CD4-positive, alpha-beta memory T cell (primary cell): ENCODE results near the gene ST3GAL4. TPM values are rescaled to one million over a fixed set of nuclear protein-coding genes. Genes with fewer than 3 reads are reported as not detected.
A peak's percentile ranks its signal among the peaks of the same experiment; 100 is the strongest.

ENCODE experiments used
- CTCF ChIA-PET: fragments of 350-600 bp; sonication (Branson Sonifier 250); formaldehyde crosslinking; loops from one replicate; lab custom pipeline; 2021; ENCODE audit warnings: inconsistent platforms; ENCODE audit not compliant: partially characterized antibody; lab: Charles Lee
- POLR2A ChIA-PET: fragments of 350-600 bp; sonication (Branson Sonifier 250); formaldehyde crosslinking; loops from one replicate; lab custom pipeline; 2021; ENCODE audit not compliant: partially characterized antibody; lab: Charles Lee
- DNase-seq, 5 donors: peaks; one replicate each; pipeline versions ENCODE4 v3.0.0 to v3.0.0-alpha.2; 2020 to 2022; ENCODE audit warnings: mixed read lengths in 1 of 5
- H3K27ac ChIP-seq: one replicate; pipeline ENCODE4 v1.7.0; 2013; ENCODE audit warnings: low read depth, low read length
- H3K27me3 ChIP-seq: 2 replicates; pipeline ENCODE4 v1.7.0; 2013; ENCODE audit warnings: mild to moderate bottlenecking, low read length, moderate library complexity; ENCODE audit not compliant: insufficient read depth
- H3K36me3 ChIP-seq: 2 replicates; pipeline ENCODE4 v1.7.0; 2013; ENCODE audit warnings: mild to moderate bottlenecking, low read length, moderate library complexity; ENCODE audit not compliant: insufficient read depth
- H3K4me1 ChIP-seq: 2 replicates; pipeline ENCODE4 v1.7.0; 2013; ENCODE audit warnings: mild to moderate bottlenecking, low read length, moderate library complexity; ENCODE audit not compliant: insufficient read depth
- H3K4me3 ChIP-seq, 2 donors: one replicate each; pipeline ENCODE4 v1.7.0; 2013; ENCODE audit warnings: low read length in 2 of 2, mild to moderate bottlenecking in 1 of 2
- H3K9me3 ChIP-seq, 2 donors: one replicate each; pipeline ENCODE4 v1.7.0; 2013; ENCODE audit warnings: low read length in 2 of 2, control low read depth in 1 of 2; ENCODE audit not compliant: control insufficient read depth in 1 of 2
- H3K27ac Mint-ChIP-seq, 7 donors: one replicate each; pipeline ENCODE4 v1.8.0; 2020 to 2021; ENCODE audit warnings: mixed read lengths in 7 of 7, mild to moderate bottlenecking in 6 of 7, inconsistent platforms in 3 of 7, moderate library complexity in 3 of 7
- H3K27me3 Mint-ChIP-seq, 2 donors: one replicate each; pipeline ENCODE4 v1.8.0; 2020 to 2021; ENCODE audit warnings: mixed read lengths in 2 of 2
- H3K36me3 Mint-ChIP-seq, 2 donors: one replicate each; pipeline ENCODE4 v1.8.0; 2020 to 2021; ENCODE audit warnings: mixed read lengths in 2 of 2, inconsistent platforms in 1 of 2, mild to moderate bottlenecking in 1 of 2
- H3K4me1 Mint-ChIP-seq, 4 donors: one replicate each; pipeline ENCODE4 v1.8.0; 2020 to 2021; ENCODE audit warnings: mixed read lengths in 4 of 4, mild to moderate bottlenecking in 1 of 4
- H3K4me3 Mint-ChIP-seq, 8 donors: one replicate each; pipeline ENCODE4 v1.8.0; 2020 to 2021; ENCODE audit warnings: mixed read lengths in 8 of 8, mild to moderate bottlenecking in 7 of 8, moderate library complexity in 6 of 8, inconsistent platforms in 3 of 8
- H3K9me3 Mint-ChIP-seq, 8 donors: one replicate each; pipeline ENCODE4 v1.8.0; 2020 to 2021; ENCODE audit warnings: mixed read lengths in 8 of 8, mild to moderate bottlenecking in 5 of 8, inconsistent platforms in 3 of 8, moderate library complexity in 1 of 8
- intact Hi-C: fragments of 100-400 bp; cut with micrococcal nuclease; formaldehyde crosslinking; loops from one replicate; pipeline ENCODE4 v1.15.1; 2023
- polyA plus RNA-seq, 2 donors: library from polyadenylated mRNA; unstranded; fragments of 300-500 nt; fragmentation: Illumina TruSeq; gene quantifications; one replicate each; pipeline ENCODE4 v1.2.3, GENCODE V29; 2021
- total RNA-seq, 2 experiments: library from RNA; stranded (reverse); gene quantifications; one replicate each; pipeline ENCODE4 v1.2.3, GENCODE V29; 2021

ST3GAL4 gene
- total and polyA plus RNA-seq, 4 experiments from 2014 or later, result 2.6 to 5.9 (median 3.6) TPM

DNA sequence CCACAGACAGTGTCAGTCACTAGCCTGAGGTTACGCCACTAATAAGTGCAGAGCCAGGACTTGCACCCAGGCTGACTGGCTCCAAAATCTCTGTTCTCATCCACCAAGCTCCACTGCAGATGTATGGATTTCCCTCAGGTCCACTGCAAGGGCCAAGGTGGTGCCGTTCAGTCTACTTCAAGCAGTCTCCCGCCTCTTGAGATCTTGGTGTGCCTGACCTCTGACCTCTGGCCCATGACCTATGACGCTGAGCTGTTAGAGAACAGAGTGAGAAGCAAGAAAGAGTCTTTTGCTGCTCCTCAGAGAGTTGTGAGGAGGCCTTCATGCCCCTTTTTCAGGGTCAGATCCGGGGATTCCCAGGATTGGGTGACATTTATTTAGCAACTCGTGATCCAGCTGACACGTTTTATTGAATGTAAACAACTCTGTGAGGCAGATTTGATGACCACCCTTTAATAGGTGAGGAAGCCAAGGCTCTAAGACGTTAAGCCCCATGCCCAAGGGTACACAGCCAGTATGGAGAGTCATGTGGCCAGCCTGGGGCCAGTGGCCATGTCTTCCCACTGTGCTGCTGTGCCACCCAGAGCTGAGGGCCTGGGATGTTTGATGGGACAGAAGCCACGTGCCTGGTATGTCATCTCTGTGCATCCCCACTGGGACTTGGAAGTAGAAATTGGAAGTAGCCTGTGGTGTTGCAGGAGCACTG, 26.4 kb upstream of the ST3GAL4 start:
- Mint-ChIP-seq H3K4me1 (peaks cover 9 to 20% (median 16%) of the 10 kb centered on the region in 4 donors), H3K27ac (peak overlapping the region in 5 of 7 donors; percentile 17 to 90 (median 61)), H3K27me3 (no peaks in the 10 kb centered on the region), H3K4me3 (no peak overlapping the region), H3K36me3 (peaks cover 31 to 62% of the 10 kb centered on the region in 2 donors), H3K9me3 (no peaks in the 10 kb centered on the region)
- Histone ChIP-seq H3K27ac (no peak overlapping the region), H3K4me1 (no peaks in the 10 kb centered on the region), H3K9me3 (no peaks in the 10 kb centered on the region), H3K27me3 (no peaks in the 10 kb centered on the region), H3K4me3 (no peak overlapping the region), H3K36me3 (peaks cover 30% of the 10 kb centered on the region)
- intact Hi-C loops, result no loop called here
- no peak for DNase-seq
- POLR2A ChIA-PET, result no interaction called here
- CTCF ChIA-PET, result interaction anchor here (1.4 kb wide), 1 partner anchor 152 kb away, joined by 4 read pairs; no protein-coding TSS in a partner anchor

DNA sequence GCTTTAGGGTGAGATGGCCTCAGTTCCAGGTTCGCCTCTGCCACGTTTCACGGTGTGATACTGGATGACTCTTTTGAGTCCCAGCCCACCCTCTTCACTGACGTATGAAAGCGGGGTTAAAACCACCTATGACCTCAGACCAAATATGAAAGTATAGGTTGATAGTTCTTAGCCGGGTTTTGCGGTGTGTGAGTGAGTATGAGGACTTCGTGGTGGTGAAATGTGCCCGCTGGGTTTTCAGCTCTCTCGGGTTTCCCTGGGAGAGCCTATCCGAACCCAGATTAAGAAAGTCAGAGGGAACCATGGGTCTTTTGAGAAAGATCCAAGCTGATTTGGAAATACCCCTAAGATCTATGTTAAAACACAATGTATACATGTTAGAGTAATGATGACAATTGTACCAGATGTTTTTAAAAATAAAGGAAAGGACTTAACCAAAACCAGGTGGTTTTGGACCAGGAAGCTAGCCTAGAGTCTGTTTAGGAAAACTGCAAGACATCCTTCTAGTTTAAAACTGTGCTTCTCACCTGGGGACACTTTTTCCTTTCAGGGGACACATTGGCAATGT, 25.8 kb upstream of the ST3GAL4 start:
- H3K36me3 ChIP-seq, result peaks cover 30% of the 10 kb centered on the region
- CTCF ChIA-PET, result interaction anchor here (1.1 to 1.4 kb wide), 2 partner anchors 12 to 151 kb away, joined by 3 to 4 read pairs; no protein-coding TSS in a partner anchor
- POLR2A ChIA-PET, result no interaction called here
- peak in 1 of 5 donors; percentile 19 for DNase-seq
- no peaks in the 10 kb centered on the region for H3K27me3 ChIP-seq
- H3K4me1 ChIP-seq, result no peaks in the 10 kb centered on the region
- peaks cover 9 to 20% (median 16%) of the 10 kb centered on the region in 4 donors for H3K4me1 Mint-ChIP-seq
- no peaks in the 10 kb centered on the region for H3K9me3 Mint-ChIP-seq
- intact Hi-C loops, result no loop called here
- H3K36me3 Mint-ChIP-seq, result peaks cover 31 to 64% of the 10 kb centered on the region in 2 donors
- peak overlapping the region in 2 of 7 donors; percentile 61 to 90 for H3K27ac Mint-ChIP-seq
- no peaks in the 10 kb centered on the region for H3K27me3 Mint-ChIP-seq
- no peaks in the 10 kb centered on the region for H3K9me3 ChIP-seq
- H3K27ac ChIP-seq, result no peak overlapping the region
- H3K4me3 Mint-ChIP-seq, result no peak overlapping the region
- no peak overlapping the region for H3K4me3 ChIP-seq

DNA sequence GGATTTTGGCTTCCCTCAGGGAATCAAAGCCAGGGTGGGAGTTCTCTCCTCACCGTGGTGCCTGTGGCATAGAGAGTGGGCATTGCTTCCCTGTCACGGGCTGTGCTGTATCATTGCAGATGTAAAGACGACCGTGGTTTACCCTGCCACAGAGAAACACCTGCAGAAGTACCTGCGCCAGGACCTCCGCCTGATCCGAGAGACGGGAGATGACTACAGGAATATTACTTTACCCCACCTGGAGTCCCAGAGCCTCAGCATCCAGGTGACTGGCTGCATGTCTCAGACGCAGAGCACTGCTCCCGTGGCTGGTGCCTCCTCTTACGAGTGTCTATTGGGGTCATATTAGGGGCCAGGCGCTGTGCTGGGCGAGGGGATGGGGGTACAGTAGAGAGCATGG, 24.2 kb upstream of the ST3GAL4 start:
- no peaks in the 10 kb centered on the region for H3K4me1 ChIP-seq
- no peaks in the 10 kb centered on the region for H3K27me3 Mint-ChIP-seq

DNA sequence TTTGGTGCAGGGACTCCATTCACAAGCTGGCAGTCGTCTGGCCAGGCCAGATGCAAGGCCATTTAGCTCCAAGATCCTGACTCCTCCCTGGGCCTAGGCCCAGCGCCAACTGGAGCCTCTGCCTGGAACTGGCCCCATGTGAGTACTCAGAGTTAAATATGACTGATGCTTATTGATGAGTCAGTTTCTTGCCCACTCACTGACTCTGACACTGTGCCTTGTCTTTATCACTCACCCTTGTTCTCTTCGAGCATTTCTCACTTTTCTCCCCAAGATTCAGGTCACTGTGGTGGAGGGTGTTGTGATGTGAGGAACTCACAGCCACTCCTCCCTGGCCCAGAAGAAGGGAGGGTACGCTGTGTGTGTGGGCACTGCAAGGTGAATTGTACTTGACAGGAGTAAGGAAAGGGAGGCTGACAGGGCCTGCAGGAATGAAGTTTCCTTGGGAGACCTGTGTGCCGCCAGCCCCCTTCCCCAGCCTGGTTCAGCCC, 23.2 kb upstream of the ST3GAL4 start:
- no peak for DNase-seq
- Histone ChIP-seq H3K9me3 (no peaks in the 10 kb centered on the region), H3K4me3 (no peak overlapping the region), H3K36me3 (peaks cover 36% of the 10 kb centered on the region), H3K27me3 (no peaks in the 10 kb centered on the region), H3K27ac (no peak overlapping the region), H3K4me1 (no peaks in the 10 kb centered on the region)
- intact Hi-C loops, result no loop called here
- H3K9me3 Mint-ChIP-seq, result no peaks in the 10 kb centered on the region
- H3K36me3 Mint-ChIP-seq, result peaks cover 34 to 70% of the 10 kb centered on the region in 2 donors
- POLR2A ChIA-PET, result no interaction called here
- H3K4me3 Mint-ChIP-seq, result no peak overlapping the region
- no peaks in the 10 kb centered on the region for H3K27me3 Mint-ChIP-seq
- peak overlapping the region in 2 of 7 donors; percentile 36 to 59 for H3K27ac Mint-ChIP-seq
- peaks cover 5 to 17% (median 13%) of the 10 kb centered on the region in 4 donors for H3K4me1 Mint-ChIP-seq
- CTCF ChIA-PET, result interaction anchor here (1.3 kb wide), 1 partner anchor 148 kb away, joined by 3 read pairs; no protein-coding TSS in a partner anchor

More for the DNA sequence above, 24.2 kb upstream of the ST3GAL4 start:
- ChIA-PET POLR2A (no interaction called here), CTCF (interaction anchor here (1.3 kb wide), 1 partner anchor 149 kb away, joined by 3 read pairs; no protein-coding TSS in a partner anchor)
- no peak overlapping the region for H3K4me3 ChIP-seq
- peaks cover 5 to 20% (median 14%) of the 10 kb centered on the region in 4 donors for H3K4me1 Mint-ChIP-seq
- no peaks in the 10 kb centered on the region for H3K27me3 ChIP-seq
- peaks cover 36% of the 10 kb centered on the region for H3K36me3 ChIP-seq
- H3K9me3 Mint-ChIP-seq, result no peaks in the 10 kb centered on the region
- DNase-seq, result no peak
- no peaks in the 10 kb centered on the region for H3K9me3 ChIP-seq
- no peak overlapping the region for H3K27ac Mint-ChIP-seq
- no peak overlapping the region for H3K27ac ChIP-seq
- intact Hi-C loops, result no loop called here
- H3K4me3 Mint-ChIP-seq, result no peak overlapping the region
- peaks cover 33 to 70% of the 10 kb centered on the region in 2 donors for H3K36me3 Mint-ChIP-seq

DNA sequence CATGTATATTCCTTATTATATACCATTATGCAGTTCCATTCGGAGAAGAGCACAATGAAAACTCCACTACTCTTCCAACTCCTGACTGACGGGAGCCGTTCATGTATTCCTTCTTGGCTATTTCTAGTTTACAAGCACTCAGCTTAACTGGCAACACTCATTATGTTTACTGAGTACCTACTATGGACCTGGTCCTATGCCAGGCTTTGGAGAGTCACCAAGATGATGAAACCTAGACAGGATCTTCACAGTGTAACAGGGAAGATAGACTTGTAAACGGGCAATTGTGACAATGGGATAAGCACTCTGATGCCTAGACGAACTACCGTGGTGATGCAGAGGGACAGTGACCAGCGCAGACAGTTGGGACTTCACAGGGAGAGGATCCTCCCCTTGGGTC, 22.3 kb upstream of the ST3GAL4 start:
- no peaks in the 10 kb centered on the region for H3K4me1 ChIP-seq
- no peaks in the 10 kb centered on the region for H3K27me3 ChIP-seq
- H3K9me3 ChIP-seq, result no peaks in the 10 kb centered on the region
- Mint-ChIP-seq H3K9me3 (no peaks in the 10 kb centered on the region), H3K4me1 (peaks cover 2 to 11% (median 8%) of the 10 kb centered on the region in 4 donors), H3K27ac (peak overlapping the region in 3 of 7 donors; percentile 2 to 59 (median 45)), H3K36me3 (peaks cover 34 to 65% of the 10 kb centered on the region in 2 donors), H3K4me3 (no peak overlapping the region), H3K27me3 (no peaks in the 10 kb centered on the region)
- H3K4me3 ChIP-seq, result no peak overlapping the region
- DNase-seq, result no peak
- peaks cover 36% of the 10 kb centered on the region for H3K36me3 ChIP-seq
- CTCF ChIA-PET, result no interaction called here
- POLR2A ChIA-PET, result no interaction called here
- intact Hi-C loops, result no loop called here
- H3K27ac ChIP-seq, result no peak overlapping the region

DNA sequence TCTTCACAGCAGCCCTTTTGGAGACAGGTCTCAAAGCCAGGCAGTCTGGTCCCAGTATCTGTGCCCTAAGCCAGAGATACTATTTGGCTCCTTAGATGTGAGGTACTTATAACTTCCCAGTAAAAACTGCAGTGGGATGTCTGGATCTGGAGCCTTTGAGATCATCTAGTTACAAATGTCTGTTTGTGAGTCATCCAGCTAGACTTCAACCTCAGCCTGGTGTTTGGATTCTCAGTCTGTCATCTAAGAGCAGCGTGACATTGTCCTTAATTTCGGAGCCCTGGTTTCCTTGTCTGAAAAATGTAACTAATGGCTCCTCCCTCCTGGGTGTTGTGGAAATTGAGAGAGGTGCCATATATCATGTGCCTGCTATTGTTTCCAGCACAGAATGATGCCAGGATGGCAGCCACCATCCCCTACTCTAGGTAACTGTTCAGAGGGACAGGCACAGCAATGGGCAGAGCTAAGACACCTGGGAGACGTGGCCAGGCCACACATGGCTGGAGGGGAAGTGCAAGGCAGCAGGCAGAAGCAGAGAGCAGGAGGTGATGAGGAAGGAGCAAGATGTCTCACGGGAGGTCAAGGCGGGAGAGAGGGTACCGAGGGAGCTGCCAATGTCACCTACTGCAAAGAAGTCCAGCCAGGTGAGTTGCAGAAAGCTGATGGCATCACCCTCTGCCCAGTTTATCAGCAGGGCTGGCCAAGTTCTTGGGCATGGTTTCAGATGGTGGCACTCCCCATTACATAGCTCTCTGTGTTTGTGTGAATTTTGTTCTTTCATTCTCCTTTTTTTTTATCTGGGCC, 20.6 kb upstream of the ST3GAL4 start:
- no peaks in the 10 kb centered on the region for H3K9me3 Mint-ChIP-seq
- H3K36me3 ChIP-seq, result peaks cover 53% of the 10 kb centered on the region
- no peaks in the 10 kb centered on the region for H3K27me3 Mint-ChIP-seq
- H3K4me1 Mint-ChIP-seq, result peaks cover under 1 to 10% (median 3%) of the 10 kb centered on the region in 4 donors
- no peaks in the 10 kb centered on the region for H3K27me3 ChIP-seq
- POLR2A ChIA-PET, result interaction anchor here (0.7 kb wide), 1 partner anchor 21 kb away, joined by 3 read pairs; the partner anchor contains the start of gene ST3GAL4
- CTCF ChIA-PET, result interaction anchor here (1.7 kb wide), 1 partner anchor 24 kb away, joined by 4 read pairs; no protein-coding TSS in a partner anchor
- H3K4me1 ChIP-seq, result no peaks in the 10 kb centered on the region
- H3K36me3 Mint-ChIP-seq, result peaks cover 39 to 69% of the 10 kb centered on the region in 2 donors
- H3K4me3 ChIP-seq, result no peak overlapping the region
- no peak overlapping the region for H3K4me3 Mint-ChIP-seq
- DNase-seq, result no peak
- no peak overlapping the region for H3K27ac ChIP-seq
- peak overlapping the region in 6 of 7 donors; percentile 27 to 74 (median 60) for H3K27ac Mint-ChIP-seq
- intact Hi-C loops, result no loop called here
- H3K9me3 ChIP-seq, result no peaks in the 10 kb centered on the region
